GM20431 (cell line): Measurements from ENCODE around the gene PRICKLE1.

Experiments used
- in situ Hi-C: fragments of 300-500 bp; cut with MseI, MboI; formaldehyde crosslinking; loops from one replicate; pipeline ENCODE4 v1.15.0; 2020; ENCODE audit warnings: low sequenced_read_pairs; ENCODE audit not compliant: unreplicated experiment

PRICKLE1 gene

GRCh38 chr12:42590330-42590934 lies 886 bp upstream of the PRICKLE1 start:
- in situ Hi-C loops: no loop called here

- in situ Hi-C loops: no loop called here
Observed at GRCh38 chr12:42588524-42589464, 752 bp downstream of the PRICKLE1 start.

- in situ Hi-C loops: no loop called here
Observed at GRCh38 chr12:42587601-42588523, 1.7 kb downstream of the PRICKLE1 start.

- in situ Hi-C loops: no loop called here
Observed at GRCh38 chr12:42586268-42586667, 3.3 kb downstream of the PRICKLE1 start.

GRCh38 chr12:42585841-42586216 lies 3.7 kb downstream of the PRICKLE1 start:
- in situ Hi-C loops: no loop called here

DNA sequence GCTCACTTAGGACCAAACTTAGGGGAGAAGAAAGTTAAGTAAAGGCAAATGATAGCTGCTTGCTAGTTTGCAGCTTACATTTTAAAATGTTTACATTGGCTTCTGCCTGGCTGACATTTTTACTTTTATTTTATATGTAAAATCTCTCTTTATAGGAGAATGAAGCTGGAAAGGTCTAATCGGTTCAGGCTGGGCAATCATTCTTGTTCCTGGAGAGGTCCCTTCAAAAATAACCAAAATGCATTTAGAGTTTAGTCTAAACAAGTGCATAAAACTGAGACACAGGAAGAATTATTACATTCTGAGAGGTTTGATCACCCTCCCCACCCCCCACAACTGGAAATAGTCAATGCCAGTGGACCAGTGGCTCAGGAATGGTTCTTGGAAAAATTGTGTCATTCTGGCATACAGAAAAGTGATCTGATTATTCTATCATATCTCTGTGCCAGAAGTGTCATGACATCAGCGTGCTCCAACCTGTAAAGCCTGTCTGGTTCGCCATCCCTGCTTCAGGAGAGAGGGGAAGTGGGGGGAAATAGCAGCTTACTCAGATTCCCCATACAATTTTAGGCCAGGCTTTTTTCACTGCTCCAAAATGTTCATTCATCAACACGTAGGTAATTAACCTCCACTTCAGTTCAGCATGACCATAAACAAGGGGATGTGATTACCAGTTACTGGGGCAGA lies 4.2 kb downstream of the PRICKLE1 start:
- in situ Hi-C loops: no loop called here

DNA sequence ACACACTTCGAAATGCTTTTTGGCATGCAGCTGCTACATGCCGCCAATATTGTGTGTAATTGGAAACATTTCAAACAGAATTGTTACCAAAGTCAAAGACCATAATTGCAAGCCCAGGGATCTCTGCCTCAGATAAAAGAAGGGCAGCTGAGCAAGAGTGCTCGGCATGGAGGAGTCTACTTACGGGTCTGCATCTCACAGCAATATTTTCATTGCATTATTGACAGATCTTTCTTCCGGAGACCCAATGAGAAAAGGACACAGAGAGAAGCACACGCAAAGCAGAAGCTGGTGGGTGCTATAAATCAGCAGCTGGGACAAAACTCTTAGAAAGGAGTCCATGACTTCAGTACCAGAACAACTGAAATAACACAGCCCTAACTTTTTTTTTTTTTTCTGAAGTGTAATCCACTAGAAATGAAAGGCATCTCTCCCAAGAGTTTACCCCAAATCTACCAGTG lies 4.9 kb downstream of the PRICKLE1 start:
- in situ Hi-C loops: no loop called here

- in situ Hi-C loops: no loop called here
Observed at GRCh38 chr12:42583016-42583415, 6.5 kb downstream of the PRICKLE1 start.

DNA sequence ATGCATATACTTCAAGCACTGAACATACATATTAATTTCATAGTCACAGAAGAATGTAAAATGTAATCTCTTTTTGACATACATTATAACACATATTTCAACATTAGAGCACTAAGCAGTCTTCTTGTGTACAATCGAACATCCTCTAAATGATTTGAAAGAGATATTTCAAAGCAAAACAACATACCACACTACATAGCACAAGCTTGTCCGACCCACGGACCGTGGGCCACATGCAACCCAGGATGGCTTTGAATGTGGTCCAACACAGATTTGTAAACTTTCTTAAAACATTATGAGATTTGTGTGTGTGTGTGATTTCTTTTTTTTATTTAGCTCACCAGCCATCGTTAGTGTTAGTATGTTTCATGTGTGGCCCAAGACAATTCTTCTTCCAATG lies 7.0 kb downstream of the PRICKLE1 start:
- in situ Hi-C loops: no loop called here

- in situ Hi-C loops: no loop called here
Observed at GRCh38 chr12:42582050-42582449, 7.5 kb downstream of the PRICKLE1 start.

GRCh38 chr12:42576374-42576773 lies 13.2 kb downstream of the PRICKLE1 start:
- in situ Hi-C loops: no loop called here

DNA sequence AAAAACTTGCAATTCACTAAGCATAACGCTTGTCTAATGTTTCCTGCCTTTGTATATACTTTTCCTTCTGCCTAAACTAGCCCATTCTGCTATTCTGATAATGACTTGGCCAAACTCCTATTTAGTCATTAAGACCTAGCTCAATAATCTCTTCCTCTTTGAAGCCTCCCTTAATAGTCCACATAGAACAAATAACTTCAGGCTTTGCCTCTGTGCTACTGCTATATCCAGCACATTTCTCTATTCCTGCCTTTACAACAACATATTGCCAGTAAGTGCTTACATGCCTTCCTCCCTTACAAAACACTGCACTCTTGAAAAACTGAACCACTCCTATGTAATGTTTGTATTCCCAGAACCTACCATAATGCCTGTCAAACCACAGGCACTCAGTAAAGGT lies 13.8 kb downstream of the PRICKLE1 start:
- in situ Hi-C loops: no loop called here

- in situ Hi-C loops: no loop called here
Observed at GRCh38 chr12:42574851-42575266, 14.7 kb downstream of the PRICKLE1 start.

DNA sequence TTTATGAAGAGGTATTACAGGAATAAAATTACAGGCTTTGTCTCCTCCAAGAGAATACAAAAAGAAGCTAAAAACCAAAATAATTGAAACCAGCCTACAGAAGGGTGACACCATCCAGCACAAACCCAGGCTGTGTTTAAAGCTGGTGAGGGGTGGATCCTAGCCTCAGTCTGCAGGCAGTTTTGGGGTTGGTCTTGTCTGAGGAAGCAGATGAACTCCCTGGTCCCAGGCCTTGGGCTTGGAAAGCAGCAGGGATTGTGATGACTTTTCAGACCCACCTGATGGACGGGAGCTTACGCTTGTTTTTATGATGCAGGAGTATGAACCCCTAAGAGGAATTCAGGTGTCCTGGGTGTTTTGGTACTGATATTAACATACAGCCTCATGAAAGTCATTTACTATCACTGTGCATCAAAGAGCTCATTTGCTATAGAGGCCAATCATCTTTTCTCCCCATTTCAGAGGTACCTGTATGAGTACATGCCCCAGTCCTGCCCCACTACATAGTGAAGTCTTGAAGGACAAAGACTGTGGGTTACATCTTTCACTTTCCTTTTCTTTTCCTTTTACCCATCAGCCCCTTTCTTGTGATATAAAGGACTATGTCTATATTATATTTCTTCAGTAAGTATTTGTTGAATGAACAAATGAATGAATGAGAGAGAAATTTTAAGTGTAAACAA lies 18.1 kb downstream of the PRICKLE1 start:
- in situ Hi-C loops: no loop called here

GRCh38 chr12:42570076-42570475 lies 19.5 kb downstream of the PRICKLE1 start:
- in situ Hi-C loops: no loop called here

- in situ Hi-C loops: loop anchor here (10.0 kb wide), 1 partner anchor 84 kb away; no protein-coding TSS in a partner anchor
Observed at GRCh38 chr12:42568952-42569915, 20.3 kb downstream of the PRICKLE1 start.

GRCh38 chr12:42565633-42566032 lies 23.9 kb downstream of the PRICKLE1 start:
- in situ Hi-C loops: loop anchor here (10.0 kb wide), 1 partner anchor 81 kb away; no protein-coding TSS in a partner anchor

DNA sequence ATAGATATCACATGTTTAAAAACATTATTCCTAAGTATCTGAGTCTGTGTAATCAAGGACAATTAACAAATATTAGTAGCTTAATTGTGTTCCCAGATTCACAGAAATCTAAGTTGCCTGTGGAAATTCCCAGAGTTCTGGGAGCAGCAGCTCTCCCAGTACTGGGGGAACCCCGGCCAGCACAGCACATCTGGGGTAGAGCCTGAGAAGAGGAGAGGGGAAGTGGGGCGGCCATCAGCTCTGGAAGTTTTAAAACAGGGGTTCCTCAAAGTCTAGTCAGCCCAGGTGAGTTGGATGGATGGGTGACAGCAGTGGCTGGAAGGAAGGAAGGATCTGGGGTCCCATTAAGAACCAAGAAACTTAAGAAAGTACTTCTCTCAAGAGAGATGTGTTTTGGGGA lies 24.6 kb downstream of the PRICKLE1 start:
- in situ Hi-C loops: loop anchor here (10.0 kb wide), 1 partner anchor 80 kb away; no protein-coding TSS in a partner anchor
